ENCODE data around the gene WDFY4. TPM values are rescaled to one million over a fixed set of nuclear protein-coding genes. Genes with fewer than 3 reads are reported as not detected.

The WDFY4 gene
- total and polyA plus RNA-seq, 9 of the 15 experiments (the other 6 are each of a cell fraction or from before 2014, with no cell fraction given): 0.01 to 0.02 (median 0.01) TPM; not detected in 6

DNA sequence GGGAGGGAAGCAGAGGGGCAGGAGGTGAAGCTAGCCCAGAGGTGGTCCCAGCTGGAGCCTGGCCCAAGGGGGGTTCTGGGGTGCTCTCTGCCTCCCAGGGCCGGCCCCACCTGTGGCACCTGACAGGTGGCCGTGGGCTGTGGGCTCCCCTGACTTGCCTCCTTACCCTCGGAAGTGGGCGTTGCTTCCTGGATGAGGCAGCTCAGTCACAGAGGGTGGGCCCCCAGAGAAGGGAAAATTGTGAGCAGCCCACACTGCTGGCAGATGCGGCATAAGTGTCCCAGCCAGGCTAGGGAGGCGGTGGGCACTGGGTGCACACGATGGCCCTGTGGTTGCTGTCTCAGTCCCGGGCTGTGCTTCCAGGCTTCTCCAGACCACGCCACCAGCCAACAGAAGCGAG is 136.0 kb downstream of the WDFY4 start:
- ATAC-seq (peak; percentile 27; the same call in 1 of the 3 replicates), DNase-seq (ENCODE audit: extremely low read depth in 1 of 4, low spot score in 3 of 4) (no peak), FAIRE-seq (no peak)
- no peak overlapping the region for H3K4me2 ChIP-seq (ENCODE audit: insufficient read depth, low read length)
- no peaks in the 10 kb centered on the region for H3K36me3 ChIP-seq (ENCODE audit: control insufficient read depth, insufficient read depth, low read length)
- intact Hi-C loops (cut with micrococcal nuclease) (loop anchor here (1.0 kb wide), 1 partner anchor 162 kb away; no protein-coding TSS in a partner anchor), in situ Hi-C loops (cut with MboI) (no loop called here)
- ChIA-PET POLR2A (interaction anchor here (0.6 to 1.6 kb wide), 2 partner anchors 56 to 86 kb away, joined by 3 to 4 read pairs; no protein-coding TSS in a partner anchor), CTCF (ENCODE audit: low intra/inter-chr PET ratio) (interaction anchor here (0.6 to 2.9 kb wide), 2 partner anchors 15 to 161 kb away, joined by 3 to 45 read pairs; no protein-coding TSS in a partner anchor)
- BruUV-seq (replicated peaks): no TSS peak
- TF ChIP-seq, protein P1, sequence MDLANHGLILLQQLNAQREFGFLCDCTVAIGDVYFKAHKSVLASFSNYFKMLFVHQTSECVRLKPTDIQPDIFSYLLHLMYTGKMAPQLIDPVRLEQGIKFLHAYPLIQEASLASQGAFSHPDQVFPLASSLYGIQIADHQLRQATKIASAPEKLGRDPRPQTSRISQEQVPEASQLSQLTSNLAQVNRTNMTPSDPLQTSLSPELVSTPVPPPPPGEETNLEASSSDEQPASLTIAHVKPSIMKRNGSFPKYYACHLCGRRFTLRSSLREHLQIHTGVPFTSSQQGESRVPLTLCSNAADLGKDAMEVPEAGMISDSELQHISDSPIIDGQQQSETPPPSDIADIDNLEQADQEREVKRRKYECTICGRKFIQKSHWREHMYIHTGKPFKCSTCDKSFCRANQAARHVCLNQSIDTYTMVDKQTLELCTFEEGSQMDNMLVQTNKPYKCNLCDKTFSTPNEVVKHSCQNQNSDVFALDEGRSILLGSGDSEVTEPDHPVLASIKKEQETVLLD (IDR thresholded peaks at IDR 0.05): no peak
- TF ChIP-seq MED1 (CRISPR knock-in tag; IDR thresholded peaks at IDR 0.05; ENCODE audit: borderline replicate concordance) (no peak), KLF6 (CRISPR knock-in tag; IDR thresholded peaks at IDR 0.05; ENCODE audit: borderline replicate concordance) (no peak), ZNF146 (CRISPR knock-in tag; IDR thresholded peaks at IDR 0.05; ENCODE audit: unreplicated experiment) (no peak), ZNF41 (CRISPR knock-in tag; conservative IDR thresholded peaks at IDR 0.05) (no peak), POLR2AphosphoS5 (IDR thresholded peaks at IDR 0.05; ENCODE audit: control insufficient read depth, insufficient read depth, low read depth, low read length) (no peak), ZNF121 (CRISPR knock-in tag; conservative IDR thresholded peaks at IDR 0.05) (no peak), ZNF445 (CRISPR knock-in tag; IDR thresholded peaks at IDR 0.05; ENCODE audit: low read depth) (no peak), ZNF384 (IDR thresholded peaks at IDR 0.05; ENCODE audit: low read depth, low read length) (no peak), ZNF24 (IDR thresholded peaks at IDR 0.05) (no peak), CC2D1A (IDR thresholded peaks at IDR 0.05) (no peak), SP1 (CRISPR knock-in tag; IDR thresholded peaks at IDR 0.05) (no peak)
- TF ChIP-seq, protein P2, sequence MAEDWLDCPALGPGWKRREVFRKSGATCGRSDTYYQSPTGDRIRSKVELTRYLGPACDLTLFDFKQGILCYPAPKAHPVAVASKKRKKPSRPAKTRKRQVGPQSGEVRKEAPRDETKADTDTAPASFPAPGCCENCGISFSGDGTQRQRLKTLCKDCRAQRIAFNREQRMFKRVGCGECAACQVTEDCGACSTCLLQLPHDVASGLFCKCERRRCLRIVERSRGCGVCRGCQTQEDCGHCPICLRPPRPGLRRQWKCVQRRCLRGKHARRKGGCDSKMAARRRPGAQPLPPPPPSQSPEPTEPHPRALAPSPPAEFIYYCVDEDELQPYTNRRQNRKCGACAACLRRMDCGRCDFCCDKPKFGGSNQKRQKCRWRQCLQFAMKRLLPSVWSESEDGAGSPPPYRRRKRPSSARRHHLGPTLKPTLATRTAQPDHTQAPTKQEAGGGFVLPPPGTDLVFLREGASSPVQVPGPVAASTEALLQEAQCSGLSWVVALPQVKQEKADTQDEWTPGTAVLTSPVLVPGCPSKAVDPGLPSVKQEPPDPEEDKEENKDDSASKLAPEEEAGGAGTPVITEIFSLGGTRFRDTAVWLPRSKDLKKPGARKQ (CRISPR knock-in tag; IDR thresholded peaks at IDR 0.05): no peak
- TF ChIP-seq, protein P3, sequence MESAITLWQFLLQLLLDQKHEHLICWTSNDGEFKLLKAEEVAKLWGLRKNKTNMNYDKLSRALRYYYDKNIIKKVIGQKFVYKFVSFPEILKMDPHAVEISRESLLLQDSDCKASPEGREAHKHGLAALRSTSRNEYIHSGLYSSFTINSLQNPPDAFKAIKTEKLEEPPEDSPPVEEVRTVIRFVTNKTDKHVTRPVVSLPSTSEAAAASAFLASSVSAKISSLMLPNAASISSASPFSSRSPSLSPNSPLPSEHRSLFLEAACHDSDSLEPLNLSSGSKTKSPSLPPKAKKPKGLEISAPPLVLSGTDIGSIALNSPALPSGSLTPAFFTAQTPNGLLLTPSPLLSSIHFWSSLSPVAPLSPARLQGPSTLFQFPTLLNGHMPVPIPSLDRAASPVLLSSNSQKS (CRISPR knock-in tag; IDR thresholded peaks at IDR 0.05): no peak
- peaks cover 3% of the 10 kb centered on the region; the same call in 1 of the 2 replicates for H4K20me1 ChIP-seq (replicated peaks; ENCODE audit: control insufficient read depth, insufficient read depth, low read length)
- no peaks in the 10 kb centered on the region for H3K79me2 ChIP-seq (ENCODE audit: control insufficient read depth, insufficient read depth, low read length)
- H3K4me1 ChIP-seq (replicated peaks in 1 of 2; ENCODE audit: control insufficient read depth in 2 of 2, insufficient read depth in 2 of 2, low read length in 2 of 2): no peaks in the 10 kb centered on the region
- H3K27ac ChIP-seq (ENCODE audit: extremely low read depth, low read depth, low read length): no peak overlapping the region
- H3K27me3 ChIP-seq (ENCODE audit: control insufficient read depth in 2 of 2, insufficient read depth in 2 of 2, low read length in 2 of 2): peaks cover 16 to 59% of the 10 kb centered on the region in 2 experiments; a peak in 4 of 5 replicates
- no peaks in the 10 kb centered on the region for H3K9me3 ChIP-seq (replicated peaks; ENCODE audit: control insufficient read depth, insufficient read depth, low read depth, low read length)
- H3K9me1 ChIP-seq (ENCODE audit: control insufficient read depth, insufficient read depth, low read length): no peaks in the 10 kb centered on the region
- H3K4me3 ChIP-seq: no peak overlapping the region
- no peak overlapping the region for H2AFZ ChIP-seq (ENCODE audit: low read depth, low read length)
- H3K9ac ChIP-seq (ENCODE audit: insufficient read depth in 1 of 2, low read depth in 2 of 2, low read length in 2 of 2): no peak overlapping the region
- 0% methylated on average over 10 of the region's 10 CpGs for WGBS (ENCODE audit: insufficient coverage, low coverage, missing lambda C conversion rate)
